GM12873 (cell line): ENCODE measurements around the gene HCN3.

Source experiments
- TF ChIP-seq, protein P1 (sequence below): IDR thresholded peaks from 2 replicates; pipeline ENCODE4 v1.5.1; 2012; ENCODE audit warnings: low read depth, mild to moderate bottlenecking, moderate library complexity, low read length, control low read depth; ENCODE audit not compliant: insufficient read depth; ENCODE audit errors: missing control alignments

The HCN3 gene

DNA sequence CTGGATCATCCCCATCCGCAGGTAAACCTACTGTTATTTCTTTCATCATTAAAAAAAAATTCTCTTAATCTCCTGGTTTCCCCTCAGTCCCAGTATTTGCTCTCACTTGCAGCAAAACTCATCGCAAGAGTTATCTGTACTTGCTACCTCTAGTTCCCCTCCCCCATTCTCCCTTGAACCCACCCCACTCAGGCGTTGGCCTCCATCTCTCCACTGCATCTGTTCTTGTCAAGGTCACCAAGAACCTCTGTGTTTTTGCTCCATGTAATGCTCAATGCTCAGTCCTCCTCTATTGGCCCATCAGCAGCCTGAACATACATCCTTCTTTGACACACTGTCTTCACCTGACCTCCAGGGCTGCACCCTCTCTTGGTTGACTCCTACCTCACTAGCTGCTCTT, 19.4 kb downstream of the HCN3 start:
- TF ChIP-seq, protein P1, sequence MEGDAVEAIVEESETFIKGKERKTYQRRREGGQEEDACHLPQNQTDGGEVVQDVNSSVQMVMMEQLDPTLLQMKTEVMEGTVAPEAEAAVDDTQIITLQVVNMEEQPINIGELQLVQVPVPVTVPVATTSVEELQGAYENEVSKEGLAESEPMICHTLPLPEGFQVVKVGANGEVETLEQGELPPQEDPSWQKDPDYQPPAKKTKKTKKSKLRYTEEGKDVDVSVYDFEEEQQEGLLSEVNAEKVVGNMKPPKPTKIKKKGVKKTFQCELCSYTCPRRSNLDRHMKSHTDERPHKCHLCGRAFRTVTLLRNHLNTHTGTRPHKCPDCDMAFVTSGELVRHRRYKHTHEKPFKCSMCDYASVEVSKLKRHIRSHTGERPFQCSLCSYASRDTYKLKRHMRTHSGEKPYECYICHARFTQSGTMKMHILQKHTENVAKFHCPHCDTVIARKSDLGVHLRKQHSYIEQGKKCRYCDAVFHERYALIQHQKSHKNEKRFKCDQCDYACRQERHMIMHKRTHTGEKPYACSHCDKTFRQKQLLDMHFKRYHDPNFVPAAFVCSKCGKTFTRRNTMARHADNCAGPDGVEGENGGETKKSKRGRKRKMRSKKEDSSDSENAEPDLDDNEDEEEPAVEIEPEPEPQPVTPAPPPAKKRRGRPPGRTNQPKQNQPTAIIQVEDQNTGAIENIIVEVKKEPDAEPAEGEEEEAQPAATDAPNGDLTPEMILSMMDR = no peak

GRCh38 chr1:155297384-155297783, 20.1 kb downstream of the HCN3 start:
- TF ChIP-seq, protein P1 = no peak

DNA sequence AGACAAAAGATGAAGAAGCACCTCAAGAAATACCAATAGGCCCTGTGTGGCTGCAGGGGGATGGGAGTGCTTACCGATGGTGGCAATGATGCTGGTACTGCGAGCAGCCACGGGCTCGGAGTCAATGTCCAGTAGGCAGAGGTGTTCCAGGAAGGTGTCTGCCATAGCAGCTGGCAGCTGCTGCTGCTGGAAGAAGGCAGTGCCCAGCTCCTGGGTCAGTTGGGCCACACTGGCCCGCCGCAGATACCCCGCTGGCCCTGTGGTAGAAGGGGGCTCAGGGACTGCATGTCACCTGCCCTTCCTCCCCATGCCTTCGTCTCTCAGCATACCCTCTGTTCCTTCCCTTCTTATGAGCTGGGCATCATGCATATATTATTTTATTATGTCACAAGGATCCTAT, 22.8 kb downstream of the HCN3 start:
- TF ChIP-seq, protein P1 = no peak

GRCh38 chr1:155300553-155301329, 23.5 kb downstream of the HCN3 start:
- TF ChIP-seq, protein P1 = no peak

DNA sequence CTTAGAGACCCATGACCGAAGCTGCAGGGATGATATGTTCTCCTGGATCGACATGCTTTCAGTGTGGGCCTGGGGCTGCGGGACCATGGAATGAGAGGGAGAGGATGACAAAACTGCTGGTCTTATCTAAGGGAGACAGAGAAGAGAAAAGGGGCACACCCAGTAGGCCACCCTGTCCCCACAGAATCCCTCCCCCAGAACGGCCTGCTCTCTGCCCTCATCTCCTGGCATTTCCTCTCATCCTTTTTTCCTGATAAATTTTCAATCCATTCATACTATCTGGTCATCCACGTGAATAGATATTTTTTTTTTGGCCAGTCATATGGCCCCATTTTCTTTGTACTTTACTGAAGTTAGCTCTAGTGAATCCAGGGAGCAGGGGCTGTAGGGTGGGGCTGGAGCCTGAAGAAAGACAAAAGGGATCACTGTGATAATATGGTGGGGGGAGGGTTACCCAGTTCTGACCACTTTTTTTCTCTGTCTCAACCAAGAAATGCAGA, 24.1 kb downstream of the HCN3 start, which contains the start of gene PKLR:
Gene PKLR, minus strand, starts transcription at position 97 of the 500 bp plus-strand sequence. Its CDS starts 43 bp downstream, at position 54.
- TF ChIP-seq, protein P1 = no peak

DNA sequence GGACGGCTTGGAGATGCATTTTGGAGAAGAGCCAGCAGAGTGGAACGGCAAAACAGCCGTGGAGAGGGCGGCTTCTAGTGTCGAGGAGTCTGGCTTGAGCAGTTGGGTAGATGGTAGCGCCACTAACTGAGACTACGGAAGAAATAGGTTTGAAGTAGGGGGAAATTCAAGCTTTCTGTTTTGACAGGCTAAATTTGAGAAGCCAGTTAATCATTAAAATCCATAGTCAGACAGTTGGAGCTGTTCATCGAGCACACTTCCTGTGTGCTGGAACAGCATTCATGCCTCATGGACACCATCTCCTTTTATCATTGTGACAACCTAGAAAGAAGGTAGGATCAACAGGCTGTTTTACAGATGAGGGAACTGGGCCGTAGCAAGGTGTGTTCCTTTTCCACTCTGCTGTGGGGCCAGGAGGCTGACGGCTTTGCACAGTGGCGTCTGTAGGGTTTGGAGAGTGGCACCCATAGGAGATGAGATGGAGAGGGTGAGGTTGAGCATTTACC, 27.3 kb downstream of the HCN3 start:
- TF ChIP-seq, protein P1 = no peak

GRCh38 chr1:155305881-155306391, 28.7 kb downstream of the HCN3 start:
- TF ChIP-seq, protein P1 = no peak
